HG03066 (cell line): Measurements from ENCODE around the gene UQCC5.

ENCODE experiments used
- ATAC-seq: cut with Tn5 transposase; IDR thresholded peaks from one replicate; pipeline ENCODE4 v1.9.1; 2021; ENCODE audit warnings: low read depth; ENCODE audit not compliant: unreplicated experiment

Gene UQCC5

GRCh38 chr3:52532838-52533622 is 3.4 kb upstream of the UQCC5 start:
- ATAC-seq = no peak

- ATAC-seq = no peak
Measured at GRCh38 chr3:52533623-52534280, 2.7 kb upstream of the UQCC5 start, which contains the start of gene NT5DC2. Gene NT5DC2, minus strand, starts transcription at chr3:52533857. Its CDS starts 120 bp downstream, at chr3:52533737.

- no peak for ATAC-seq
Measured at GRCh38 chr3:52534281-52535183, 1.9 kb upstream of the UQCC5 start.

- ATAC-seq = no peak
Measured at GRCh38 chr3:52535411-52536111, 844 bp upstream of the UQCC5 start.

- ATAC-seq = no peak
Measured at GRCh38 chr3:52536112-52536368, 365 bp upstream of the UQCC5 start.

GRCh38 chr3:52537165-52537620 is 788 bp downstream of the UQCC5 start:
- ATAC-seq = no peak

- no peak for ATAC-seq
Measured at GRCh38 chr3:52537726-52538421, 1.5 kb downstream of the UQCC5 start.

- no peak for ATAC-seq
Measured at GRCh38 chr3:52539010-52539653, 2.7 kb downstream of the UQCC5 start.

GRCh38 chr3:52541050-52541449 is 4.6 kb downstream of the UQCC5 start:
- no peak for ATAC-seq

- ATAC-seq = no peak
Measured at GRCh38 chr3:52544937-52545336, 8.5 kb downstream of the UQCC5 start.

GRCh38 chr3:52546111-52546901 is 9.9 kb downstream of the UQCC5 start:
- ATAC-seq = no peak

- no peak for ATAC-seq
Measured at GRCh38 chr3:52547143-52547542, 10.7 kb downstream of the UQCC5 start.

- no peak for ATAC-seq
Measured at GRCh38 chr3:52551118-52551517, 14.7 kb downstream of the UQCC5 start.

GRCh38 chr3:52552089-52552488 is 15.7 kb downstream of the UQCC5 start:
- no peak for ATAC-seq

- no peak for ATAC-seq
Measured at GRCh38 chr3:52554026-52554755, 17.8 kb downstream of the UQCC5 start.

GRCh38 chr3:52555056-52555455 is 18.7 kb downstream of the UQCC5 start:
- no peak for ATAC-seq

- no peak for ATAC-seq
Measured at GRCh38 chr3:52557011-52557960, 20.9 kb downstream of the UQCC5 start.
